UCSD-AML1 (cell line): ENCODE measurements around the gene PLCG2.
"Not testable (repeated sequence)": the region's sequence is repeated elsewhere in the genome, so short reads cannot be mapped to it uniquely, and the experiment has no call there.

Source experiments
- DNase-seq: peaks from one replicate; lab custom pipeline; 2025; ENCODE audit not compliant: unreplicated experiment; lab: John Stamatoyannopoulos, UW

Gene PLCG2

DNA sequence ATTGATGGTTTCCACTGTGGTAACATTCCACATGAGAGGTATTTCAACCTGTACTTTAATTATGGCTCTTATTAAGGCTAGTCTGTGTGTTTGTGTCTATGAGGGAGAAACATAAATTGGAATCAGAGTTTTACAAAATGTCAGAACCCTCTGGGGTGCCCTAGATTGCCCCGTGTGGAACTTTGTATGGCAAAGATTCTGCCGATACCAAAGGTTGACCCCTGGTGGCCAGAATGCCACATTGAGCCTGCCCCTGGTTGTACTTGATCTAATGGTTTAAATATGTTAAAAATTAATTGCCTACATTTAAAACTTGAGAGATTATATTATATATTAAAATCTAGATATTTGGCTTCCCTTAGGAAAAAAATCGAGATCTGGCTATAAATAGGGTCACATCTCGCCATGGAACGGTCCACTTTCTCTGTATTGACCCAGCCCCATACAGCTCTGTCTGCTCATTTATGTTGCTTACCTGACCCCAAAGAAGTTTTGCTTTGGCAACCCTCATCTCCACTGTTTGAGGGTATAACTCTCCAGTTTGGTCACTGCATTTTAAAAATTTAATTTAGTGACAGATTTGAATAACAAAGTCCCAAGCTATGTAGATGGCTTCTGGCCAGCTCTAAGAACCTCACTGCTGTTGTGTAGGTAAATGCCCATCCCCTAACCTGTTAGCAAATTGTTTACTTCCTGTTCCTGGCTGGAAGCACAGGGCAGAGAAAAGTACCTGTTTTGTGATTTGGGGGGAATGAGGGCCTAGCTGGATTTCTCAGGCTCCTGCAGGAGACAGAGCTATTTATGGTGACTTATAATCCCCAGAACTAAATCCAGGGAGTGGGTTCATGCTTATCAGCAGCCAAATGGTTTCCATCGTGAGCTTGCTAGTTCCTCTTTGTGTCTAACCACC is 95.0 kb downstream of the PLCG2 start:
- DNase-seq = peak; percentile 53

DNA sequence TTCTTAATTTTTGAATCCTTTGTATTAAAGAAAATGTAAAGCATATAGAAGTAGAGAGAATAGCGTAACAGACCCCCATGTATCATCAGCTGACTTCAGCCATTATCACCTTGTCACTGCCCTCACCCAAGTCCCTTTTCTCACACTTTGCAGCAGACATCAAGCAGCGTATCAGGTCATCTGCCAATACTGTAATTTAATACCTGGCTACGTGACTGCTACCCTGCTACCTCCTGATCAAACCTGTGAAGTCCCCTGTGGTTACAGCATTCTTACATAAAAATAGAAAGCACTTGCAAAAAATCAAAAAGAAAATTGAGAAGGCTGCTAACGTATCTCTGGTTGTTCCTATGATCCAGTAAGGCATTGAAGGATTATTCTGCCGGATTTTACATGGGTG is 96.4 kb downstream of the PLCG2 start:
- DNase-seq = no peak

DNA sequence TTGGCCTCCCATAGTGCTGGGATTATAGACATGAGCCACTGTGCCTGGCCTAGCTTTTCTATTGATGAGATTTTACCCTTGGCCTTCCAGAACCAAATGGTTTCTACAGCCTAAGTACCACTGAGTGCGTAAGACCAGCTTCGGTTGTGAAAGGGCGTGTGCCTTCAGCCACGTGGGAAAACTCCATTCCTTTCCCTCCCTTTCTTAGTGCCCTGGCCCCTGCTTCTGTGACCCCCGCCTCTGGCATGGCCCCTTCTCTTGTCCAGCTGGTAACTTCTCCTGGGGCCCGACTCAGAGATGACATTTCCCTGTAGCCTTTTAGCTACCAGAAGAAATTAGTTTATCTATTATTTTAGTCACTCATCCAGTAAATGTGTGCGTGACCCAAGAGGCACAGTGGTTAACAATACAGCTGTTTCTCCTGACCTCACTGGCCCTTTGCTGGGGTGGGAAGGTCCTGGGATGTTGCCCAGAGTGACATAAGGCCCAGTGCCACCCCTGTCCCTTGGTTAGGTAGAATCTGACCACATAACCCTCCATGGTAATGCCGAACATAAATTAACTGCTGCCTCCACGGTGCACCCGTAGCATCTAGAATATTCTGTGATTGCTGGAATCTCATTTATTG is 97.3 kb downstream of the PLCG2 start:
- DNase-seq = no peak

DNA sequence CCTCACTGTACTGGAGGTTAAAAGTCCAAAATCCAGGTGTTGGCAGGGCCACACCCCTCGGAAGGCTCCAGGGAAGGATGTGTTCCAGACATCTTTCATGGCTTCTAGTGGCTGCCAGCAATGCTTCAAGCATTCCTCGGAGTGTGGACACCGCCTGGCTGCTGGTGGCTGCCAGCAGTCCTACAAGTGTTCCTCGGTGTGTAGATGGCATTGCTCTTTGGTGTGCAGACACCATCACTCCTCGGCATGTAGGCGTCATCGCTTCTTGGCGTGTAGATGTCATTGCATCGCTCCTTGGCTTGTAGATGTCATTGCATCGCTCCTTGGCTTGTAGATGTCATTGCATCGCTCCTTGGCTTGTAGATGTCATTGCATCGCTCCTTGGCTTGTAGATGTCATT is 98.4 kb downstream of the PLCG2 start:
- not testable (repeated sequence) for DNase-seq

DNA sequence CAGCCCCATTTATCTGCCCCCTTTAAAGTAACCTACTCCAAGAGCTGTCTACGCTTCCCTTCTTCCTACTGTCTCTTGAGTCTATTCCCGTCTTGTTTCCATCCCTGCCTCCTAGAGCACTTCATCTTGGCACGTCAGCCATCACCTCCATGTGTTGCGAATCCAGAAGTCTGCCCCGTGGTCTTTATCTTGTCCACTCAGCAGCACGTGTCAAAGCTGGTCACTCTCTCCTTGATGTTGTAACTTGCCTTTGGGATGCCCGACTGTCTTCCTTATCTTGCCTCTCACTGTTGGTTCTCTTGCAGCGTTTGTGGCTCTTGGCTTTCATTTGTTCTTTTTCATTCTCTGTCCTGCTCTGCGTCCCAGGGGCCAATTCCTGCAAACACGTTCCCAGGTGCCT is 99.4 kb downstream of the PLCG2 start:
- DNase-seq = no peak

DNA sequence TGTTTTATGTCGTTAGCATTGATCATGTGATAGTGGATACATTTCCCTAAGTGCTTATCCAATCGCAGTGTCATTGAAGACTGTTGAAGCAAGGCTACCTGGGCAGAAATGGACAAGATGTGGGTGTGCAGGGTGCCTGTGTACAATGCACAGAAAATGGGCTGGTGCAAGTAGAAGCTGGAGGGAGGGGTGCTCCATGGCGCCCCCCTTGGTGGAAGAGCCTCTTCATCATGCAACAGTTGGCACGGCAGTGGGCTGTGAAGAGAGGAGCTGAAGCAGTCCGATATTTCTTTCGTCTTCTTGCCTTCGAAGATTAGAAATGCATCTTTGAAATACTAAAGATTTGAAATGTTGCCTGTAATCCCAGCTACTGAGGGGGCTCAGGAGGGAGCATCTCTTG is 100.5 kb downstream of the PLCG2 start:
- peak; percentile 16 for DNase-seq

DNA sequence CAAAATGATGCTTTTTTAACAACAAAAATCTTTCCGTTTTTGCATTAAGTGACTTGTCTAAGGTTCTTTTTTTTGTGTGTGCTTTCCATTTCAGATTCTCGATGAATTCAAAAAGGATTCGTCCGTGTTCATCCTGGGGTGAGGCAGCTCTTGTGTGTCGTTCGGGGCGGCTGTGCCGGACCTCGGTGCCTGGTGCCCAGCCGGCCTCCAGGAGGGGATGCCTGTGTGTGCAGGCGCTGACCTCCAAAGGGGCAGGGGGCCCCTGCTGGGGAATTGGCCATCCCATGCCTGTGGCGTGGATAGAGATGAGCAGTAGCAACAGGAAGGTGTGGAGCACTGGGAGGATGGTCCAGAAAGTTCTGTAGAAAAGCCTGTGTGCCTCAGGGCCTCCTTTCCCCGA is 101.7 kb downstream of the PLCG2 start:
- no peak for DNase-seq

DNA sequence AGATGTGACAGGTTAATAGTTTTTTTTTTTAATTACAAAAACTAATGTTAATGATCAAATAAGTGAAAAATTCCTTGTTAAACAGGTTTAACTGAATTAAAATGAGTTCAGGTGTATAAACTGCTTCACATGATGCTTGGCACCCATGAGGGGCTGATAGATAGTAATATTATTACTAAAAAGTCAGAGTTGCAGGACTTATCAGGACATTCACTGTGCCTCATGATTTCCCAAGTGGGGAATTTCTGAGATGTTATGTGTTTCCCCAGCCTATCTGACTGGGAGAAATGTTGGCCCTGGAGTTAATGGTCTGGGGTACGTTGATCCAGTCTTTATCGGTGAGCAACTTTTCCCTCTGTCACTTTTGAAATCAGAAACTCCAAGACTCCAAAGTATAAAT is 102.1 kb downstream of the PLCG2 start:
- DNase-seq = no peak

DNA sequence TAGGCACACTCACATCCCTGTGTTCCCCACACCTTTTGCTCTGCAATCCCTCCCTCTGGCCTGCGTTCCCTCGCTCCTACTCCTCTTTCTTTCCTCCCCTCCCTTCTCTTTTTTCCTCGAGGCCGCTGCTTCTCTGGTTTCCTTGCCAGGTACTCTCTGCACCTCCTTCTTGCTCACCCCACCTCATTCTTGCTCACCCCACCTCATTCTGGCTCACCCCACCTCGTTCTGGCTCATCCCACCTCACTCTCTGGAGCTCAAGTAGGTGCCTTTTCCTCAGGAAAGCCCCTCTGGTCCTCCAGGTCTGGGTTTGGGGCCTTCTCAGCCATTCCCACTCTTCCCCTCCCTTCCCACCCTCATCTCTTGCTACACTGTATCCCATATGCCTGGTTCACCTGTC is 103.5 kb downstream of the PLCG2 start:
- DNase-seq = no peak

DNA sequence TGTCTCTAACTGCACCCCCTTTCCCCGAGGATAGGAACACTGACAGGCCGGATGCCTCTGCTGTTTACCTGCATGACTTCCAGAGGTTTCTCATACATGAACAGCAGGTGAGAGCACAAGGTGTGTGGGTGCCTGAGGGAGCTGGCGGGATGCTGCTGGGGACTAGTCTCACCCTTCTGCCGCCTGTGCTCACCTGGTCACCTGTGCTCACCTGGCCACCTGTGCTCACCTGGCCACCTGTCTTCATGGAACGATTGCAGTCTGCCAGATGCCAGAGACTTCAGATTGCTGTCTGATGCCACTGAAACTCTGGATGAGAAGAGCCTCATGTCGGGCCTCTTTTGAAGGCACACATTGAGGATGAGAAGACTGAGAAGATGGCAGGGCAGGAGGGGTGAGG is 104.1 kb downstream of the PLCG2 start:
- DNase-seq = no peak

DNA sequence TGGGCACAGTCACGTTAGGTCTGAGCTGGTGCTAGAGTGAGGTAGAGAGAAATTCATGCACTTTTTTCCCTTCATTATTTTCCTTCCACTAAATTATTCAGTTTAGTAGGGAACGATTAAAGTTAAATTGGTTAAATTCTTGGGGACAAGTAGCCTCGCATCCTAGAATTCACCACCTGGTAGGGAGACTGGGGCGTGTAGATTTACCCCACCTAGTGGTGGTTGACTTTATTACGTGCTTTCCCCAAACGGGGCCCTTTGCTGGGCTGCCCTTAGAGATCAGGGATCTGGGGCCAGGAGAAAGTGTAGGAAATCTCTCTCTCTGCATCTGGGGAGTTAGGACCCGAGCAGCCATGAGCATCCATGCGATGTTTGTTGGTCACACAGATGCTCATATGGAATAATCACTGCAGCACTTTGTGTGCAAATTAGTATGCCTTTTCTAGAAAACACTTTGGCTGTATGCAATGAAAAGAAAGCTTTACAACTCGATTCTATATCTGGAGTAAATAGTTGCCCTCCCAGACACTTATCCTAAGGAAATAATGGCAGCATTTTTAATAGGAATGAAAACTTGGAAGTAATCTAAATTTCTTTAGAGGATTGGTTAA is 107.0 kb downstream of the PLCG2 start:
- DNase-seq = peak; percentile 19

DNA sequence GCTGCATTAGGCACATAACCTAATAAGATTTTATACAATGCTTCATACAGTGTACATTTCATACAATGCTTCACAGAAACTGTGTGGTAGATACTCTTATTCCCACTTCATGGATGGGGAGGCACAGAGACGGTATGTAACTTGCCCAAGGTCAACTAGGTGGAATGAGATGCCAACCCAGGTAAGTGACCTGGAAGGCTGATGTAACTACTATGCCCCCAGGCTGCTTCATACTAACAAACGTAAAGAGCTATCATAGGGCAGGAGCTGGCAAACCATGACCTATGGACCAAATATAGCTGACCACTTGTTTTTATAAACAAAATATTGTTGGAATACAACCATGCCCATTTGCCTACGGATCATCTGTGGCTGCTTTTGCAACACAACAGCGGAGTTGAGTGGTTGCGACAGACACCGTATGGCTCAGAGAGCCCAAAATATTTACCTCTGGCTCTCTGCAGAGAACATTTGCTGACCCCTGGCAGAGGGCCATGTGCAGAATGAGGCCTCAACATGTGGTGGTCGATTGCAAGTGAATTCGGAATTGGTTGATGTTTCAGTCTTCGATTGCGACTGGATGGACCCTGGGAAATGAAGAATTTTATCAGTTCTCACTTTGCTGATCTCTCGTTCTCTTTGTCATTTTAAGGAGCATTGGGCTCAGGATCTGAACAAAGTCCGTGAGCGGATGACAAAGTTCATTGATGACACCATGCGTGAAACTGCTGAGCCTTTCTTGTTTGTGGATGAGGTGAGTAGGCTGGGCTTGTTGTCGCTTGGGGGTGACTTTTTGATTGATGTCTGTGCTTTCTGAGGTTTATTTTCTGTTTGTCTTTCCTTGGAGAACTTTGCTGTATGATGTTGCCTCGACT is 109.7 kb downstream of the PLCG2 start:
- DNase-seq = no peak

DNA sequence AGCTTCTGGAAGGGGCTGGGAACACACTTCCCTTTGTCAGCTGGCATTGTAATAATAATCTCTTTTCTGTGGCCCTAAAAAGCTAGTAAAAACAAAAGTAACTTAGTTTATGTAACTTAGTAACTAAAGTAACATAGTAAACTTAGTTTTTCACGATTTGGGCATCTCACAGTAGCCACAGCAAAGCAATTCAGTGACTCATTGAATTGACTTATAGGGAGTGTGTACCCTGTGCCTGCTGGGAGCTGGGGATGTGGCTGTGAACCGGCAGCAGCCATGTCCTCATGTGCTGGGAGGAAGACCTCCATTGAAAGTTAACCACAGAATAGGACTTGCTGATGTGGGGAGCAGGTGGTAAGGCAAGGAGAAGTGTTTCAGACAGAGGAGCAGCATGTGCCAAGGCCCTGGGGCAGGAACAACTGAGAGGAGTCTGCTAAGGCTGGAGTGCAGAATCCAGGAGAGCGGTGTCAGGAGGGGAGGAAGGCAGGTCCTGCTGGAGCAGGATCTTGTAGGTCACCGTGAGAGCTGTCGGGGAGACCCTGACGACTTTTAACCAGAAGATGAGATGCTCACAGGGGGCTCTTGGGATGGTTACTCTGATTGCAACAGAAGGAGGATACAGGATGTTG is 112.8 kb downstream of the PLCG2 start:
- no peak for DNase-seq

DNA sequence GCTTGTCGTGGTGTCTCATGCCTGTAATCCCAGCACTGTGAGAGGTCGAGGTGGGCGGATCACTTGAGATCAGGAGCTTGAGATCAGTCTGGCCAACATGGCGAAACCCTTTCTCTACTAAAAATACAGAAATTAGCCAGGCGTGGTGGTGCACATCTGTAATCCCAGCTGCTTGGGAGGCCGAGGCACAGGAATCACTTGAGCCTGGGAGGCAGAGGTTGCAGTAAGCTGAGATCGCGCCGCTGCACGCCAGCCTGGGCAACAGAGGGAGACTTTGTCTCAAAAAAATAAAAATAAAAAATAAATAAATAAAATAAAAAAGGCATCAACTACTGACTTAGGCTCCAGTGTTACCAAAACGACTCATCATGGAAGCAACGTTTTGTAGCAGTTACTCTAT is 115.5 kb downstream of the PLCG2 start:
- DNase-seq = no peak

DNA sequence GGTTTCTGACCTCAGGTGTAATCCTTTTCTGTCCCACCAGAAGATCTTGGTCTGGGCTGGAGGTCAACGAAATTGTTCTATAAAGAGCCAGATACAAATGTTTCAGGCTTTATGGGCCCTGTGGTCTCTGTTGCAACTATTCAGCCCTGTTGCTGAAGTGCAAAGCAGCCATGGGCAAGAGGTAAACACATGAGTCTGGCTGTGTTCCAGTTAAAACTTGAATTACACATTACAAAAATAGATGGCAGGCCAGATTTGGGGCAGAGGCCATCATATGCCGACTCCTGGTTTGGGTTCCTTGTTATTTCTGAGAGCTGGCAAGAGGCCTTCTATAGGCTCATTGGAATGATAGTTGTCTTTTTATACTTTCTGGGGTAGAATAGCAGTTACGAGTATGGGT is 117.8 kb downstream of the PLCG2 start:
- no peak for DNase-seq

DNA sequence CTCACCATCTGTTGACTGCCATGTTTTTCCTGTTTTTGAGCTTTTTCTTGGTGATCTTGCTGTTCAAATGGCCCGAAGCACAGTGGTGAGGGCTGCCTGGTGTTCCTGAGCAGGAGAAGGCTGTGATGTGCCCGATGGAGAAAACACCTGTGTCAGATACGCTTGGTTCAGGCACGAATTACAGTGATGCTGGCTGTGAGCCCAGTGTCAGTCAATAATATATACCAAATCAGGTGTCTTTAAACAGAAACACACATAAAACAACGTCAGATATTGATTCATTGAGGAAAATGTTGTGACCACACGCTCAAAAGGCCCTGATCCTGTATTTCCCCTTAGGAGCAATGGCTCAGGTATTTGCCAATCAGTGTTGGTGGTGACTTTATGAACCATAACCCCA is 120.5 kb downstream of the PLCG2 start:
- DNase-seq = no peak

DNA sequence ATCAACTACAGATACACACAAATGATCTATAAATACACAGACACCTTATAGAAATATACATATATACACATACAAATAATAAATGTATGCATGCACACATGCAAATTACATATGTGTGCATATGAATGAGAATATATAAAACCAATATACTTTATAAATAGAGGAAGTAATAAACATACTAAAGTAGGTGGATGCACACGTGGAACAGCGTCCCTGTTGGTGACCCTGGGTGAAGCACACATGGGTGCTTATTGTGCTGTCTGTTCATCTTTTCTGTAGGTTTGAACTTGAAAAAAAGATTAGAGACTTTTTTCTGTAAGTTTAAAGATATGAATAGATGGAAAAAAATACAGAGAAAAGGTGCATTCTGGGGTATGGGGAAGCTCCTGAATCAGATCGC is 120.9 kb downstream of the PLCG2 start:
- no peak for DNase-seq

DNA sequence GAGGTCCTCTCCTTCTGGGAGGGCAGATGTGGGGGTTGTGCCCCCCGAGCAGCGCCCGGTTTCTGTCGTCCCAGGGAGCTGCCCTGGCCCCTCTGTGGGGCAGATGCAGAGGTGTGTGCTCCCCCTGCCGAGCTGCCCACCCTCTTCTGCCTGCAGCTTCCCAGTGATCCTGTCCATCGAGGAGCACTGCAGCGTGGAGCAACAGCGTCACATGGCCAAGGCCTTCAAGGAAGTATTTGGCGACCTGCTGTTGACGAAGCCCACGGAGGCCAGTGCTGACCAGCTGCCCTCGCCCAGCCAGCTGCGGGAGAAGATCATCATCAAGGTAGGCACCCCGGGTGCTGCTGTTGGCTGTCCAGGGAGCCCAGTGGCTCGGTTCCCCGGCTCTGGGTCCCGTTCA is 121.4 kb downstream of the PLCG2 start:
- no peak for DNase-seq

DNA sequence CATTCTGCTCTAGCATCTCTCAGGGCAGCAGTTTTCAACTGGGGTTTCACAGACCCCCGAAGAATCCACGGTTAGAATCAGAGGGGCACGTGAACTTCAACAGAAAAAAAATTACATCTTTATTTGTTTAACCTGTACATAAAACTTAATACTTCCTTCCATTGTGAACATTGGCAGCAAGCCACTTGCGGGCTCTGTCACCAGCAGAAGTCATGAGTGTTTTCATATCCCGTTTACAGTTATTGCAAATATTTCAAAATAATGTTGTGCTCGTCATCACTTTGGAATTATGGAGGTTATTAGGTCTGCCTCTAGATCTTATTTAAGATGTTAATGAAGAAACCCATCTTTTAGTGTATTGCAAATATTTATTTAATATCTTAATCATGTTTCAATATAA is 122.4 kb downstream of the PLCG2 start:
- no peak for DNase-seq

DNA sequence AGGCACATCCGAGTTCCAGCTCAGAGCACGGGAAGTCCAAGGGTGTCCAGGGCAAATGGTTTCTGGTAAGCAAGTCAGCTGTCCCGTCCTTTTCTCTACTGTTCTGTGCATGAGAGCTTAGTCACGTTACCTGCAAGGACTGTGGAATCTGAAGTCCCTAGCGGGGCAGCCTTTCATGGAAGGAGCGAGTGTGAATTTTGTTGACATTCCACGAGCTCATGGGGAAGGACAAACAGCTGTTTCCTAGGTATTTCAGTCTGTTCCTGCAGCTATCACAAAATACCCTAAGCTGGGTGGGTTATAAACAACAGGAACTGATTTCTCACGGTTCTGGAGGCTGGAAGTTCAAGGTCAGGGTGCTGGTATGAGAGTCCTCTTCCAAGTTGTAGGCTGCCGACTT is 122.9 kb downstream of the PLCG2 start:
- no peak for DNase-seq

DNA sequence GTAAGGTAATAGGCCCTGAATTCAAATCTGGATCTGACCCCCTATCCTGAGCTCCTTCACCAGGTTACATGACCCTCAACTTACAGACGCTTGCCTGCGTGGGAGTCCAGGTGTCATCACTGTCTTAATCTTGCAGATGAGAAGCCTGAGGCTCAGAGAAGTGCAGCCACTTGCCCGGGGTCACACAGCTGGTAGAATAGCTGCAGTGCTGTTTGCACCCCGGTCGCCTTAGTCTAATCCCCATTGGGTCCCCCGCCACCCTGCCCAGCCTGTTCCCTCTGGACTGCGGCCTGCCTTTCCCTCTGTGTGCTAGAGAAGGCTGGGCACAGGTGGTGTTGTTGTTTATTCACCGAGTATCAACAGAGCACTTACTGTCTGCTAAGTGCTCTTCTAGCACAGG is 125.2 kb downstream of the PLCG2 start:
- DNase-seq = no peak
